AG04450 (cell line): ENCODE results near the gene VCAM1. TPM values are rescaled to one million over a fixed set of nuclear protein-coding genes. Genes with fewer than 3 reads are reported as not detected.
A peak's percentile ranks its signal among the peaks of the same experiment; 100 is the strongest.
"Not testable (repeated sequence)": the region's sequence is repeated elsewhere in the genome, so short reads cannot be mapped to it uniquely, and the experiment has no call there.

Experiments
- CTCF ChIA-PET: fragments of 300-600, 350-600 bp; formaldehyde crosslinking; extraction: SDS; loops from one replicate; lab custom pipeline; 2022; ENCODE audit warnings: antibody characterized with exemption, inconsistent platforms; lab: Charles Lee
- POLR2A ChIA-PET: fragments of 350-600 bp; formaldehyde crosslinking; extraction: SDS; loops from one replicate; lab custom pipeline; 2021; ENCODE audit warnings: antibody characterized with exemption, inconsistent platforms; lab: Yijun Ruan, JAX
- DNase-seq: peaks from one replicate; pipeline ENCODE4 v3.0.0-alpha.2; 2011; ENCODE audit warnings: low read depth, low spot score
- H3K27ac ChIP-seq: one replicate; pipeline ENCODE4 v1.5.1; 2012; ENCODE audit warnings: low read depth, low read length, control low read depth
- H3K27me3 ChIP-seq: one replicate; pipeline ENCODE4 v1.6.0; 2012; ENCODE audit warnings: low read length; ENCODE audit not compliant: control insufficient read depth, insufficient read depth
- H3K4me3 ChIP-seq: 2 replicates; pipeline ENCODE4 v1.5.1; 2011; ENCODE audit warnings: mild to moderate bottlenecking, low read depth, low read length, control low read depth
- H3K9me3 ChIP-seq: 2 replicates; pipeline ENCODE4 v1.5.1; 2012; ENCODE audit warnings: low read length; ENCODE audit not compliant: control insufficient read depth, insufficient read depth
- polyA plus RNA-seq: library from polyadenylated mRNA; depleted of rRNA; stranded (reverse); fragments of >200 nt; gene quantifications from 2 replicates; pipeline ENCODE4 v1.2.3, GENCODE V29; 2011
- TF ChIP-seq, protein P1 (sequence below): IDR thresholded peaks from 2 replicates; pipeline ENCODE4 v1.5.1; 2011; ENCODE audit warnings: low read depth, low read length, control low read depth, inconsistent platforms

VCAM1 gene
- polyA plus RNA-seq, 1 experiment = 40.3 TPM

GRCh38 chr1:100706296-100706695 lies 13.2 kb upstream of the VCAM1 start:
- no peak for DNase-seq
- ChIA-PET CTCF (interaction anchor here (0.8 to 1.0 kb wide), 2 partner anchors 100 to 582 kb away, joined by 3 to 4 read pairs; no protein-coding TSS in a partner anchor), POLR2A (no interaction called here)

DNA sequence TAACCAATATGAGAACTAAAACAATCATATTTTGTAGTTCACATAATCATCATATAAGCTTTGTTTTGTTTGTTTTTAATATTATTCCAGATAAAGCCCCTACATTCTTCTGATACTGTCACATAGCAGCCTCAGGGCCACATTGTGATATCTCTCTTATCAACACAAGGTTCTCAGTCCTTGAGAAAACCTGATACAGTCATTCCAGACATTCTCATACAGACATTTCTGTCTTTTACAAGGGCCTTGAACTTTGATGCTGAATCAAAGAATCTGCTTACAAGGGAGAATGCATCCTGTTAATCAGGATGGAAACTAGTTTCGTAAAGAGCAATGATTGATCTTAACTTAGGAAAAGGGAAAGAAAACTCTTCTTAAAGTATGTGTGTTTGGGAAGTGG lies 12.7 kb upstream of the VCAM1 start:
- no peak overlapping the region for H3K27ac ChIP-seq
- no peaks in the 10 kb centered on the region for H3K27me3 ChIP-seq
- H3K4me3 ChIP-seq = no peak overlapping the region
- CTCF ChIA-PET = interaction anchor here (0.8 to 1.0 kb wide), 2 partner anchors 100 to 582 kb away, joined by 3 to 4 read pairs; no protein-coding TSS in a partner anchor
- DNase-seq = no peak
- no peaks in the 10 kb centered on the region for H3K9me3 ChIP-seq
- POLR2A ChIA-PET = no interaction called here
- TF ChIP-seq, protein P1, sequence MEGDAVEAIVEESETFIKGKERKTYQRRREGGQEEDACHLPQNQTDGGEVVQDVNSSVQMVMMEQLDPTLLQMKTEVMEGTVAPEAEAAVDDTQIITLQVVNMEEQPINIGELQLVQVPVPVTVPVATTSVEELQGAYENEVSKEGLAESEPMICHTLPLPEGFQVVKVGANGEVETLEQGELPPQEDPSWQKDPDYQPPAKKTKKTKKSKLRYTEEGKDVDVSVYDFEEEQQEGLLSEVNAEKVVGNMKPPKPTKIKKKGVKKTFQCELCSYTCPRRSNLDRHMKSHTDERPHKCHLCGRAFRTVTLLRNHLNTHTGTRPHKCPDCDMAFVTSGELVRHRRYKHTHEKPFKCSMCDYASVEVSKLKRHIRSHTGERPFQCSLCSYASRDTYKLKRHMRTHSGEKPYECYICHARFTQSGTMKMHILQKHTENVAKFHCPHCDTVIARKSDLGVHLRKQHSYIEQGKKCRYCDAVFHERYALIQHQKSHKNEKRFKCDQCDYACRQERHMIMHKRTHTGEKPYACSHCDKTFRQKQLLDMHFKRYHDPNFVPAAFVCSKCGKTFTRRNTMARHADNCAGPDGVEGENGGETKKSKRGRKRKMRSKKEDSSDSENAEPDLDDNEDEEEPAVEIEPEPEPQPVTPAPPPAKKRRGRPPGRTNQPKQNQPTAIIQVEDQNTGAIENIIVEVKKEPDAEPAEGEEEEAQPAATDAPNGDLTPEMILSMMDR = no peak

More at GRCh38 chr1:100706296-100706695, 13.2 kb upstream of the VCAM1 start:
- no peak overlapping the region for H3K4me3 ChIP-seq
- H3K27ac ChIP-seq = no peak overlapping the region
- TF ChIP-seq, protein P1 = no peak
- H3K9me3 ChIP-seq = no peaks in the 10 kb centered on the region
- H3K27me3 ChIP-seq = no peaks in the 10 kb centered on the region

GRCh38 chr1:100708476-100709062 lies 11.0 kb upstream of the VCAM1 start:
- CTCF ChIA-PET = interaction anchor here (1.1 kb wide), 1 partner anchor 160 kb away, joined by 4 read pairs; no protein-coding TSS in a partner anchor
- H3K4me3 ChIP-seq = no peak overlapping the region
- no peak overlapping the region for H3K27ac ChIP-seq
- TF ChIP-seq, protein P1 = no peak
- no peak for DNase-seq
- no peaks in the 10 kb centered on the region for H3K9me3 ChIP-seq
- H3K27me3 ChIP-seq = no peaks in the 10 kb centered on the region
- POLR2A ChIA-PET = interaction anchor here (1.9 kb wide), 1 partner anchor 86 kb away, joined by 7 read pairs; no protein-coding TSS in a partner anchor

DNA sequence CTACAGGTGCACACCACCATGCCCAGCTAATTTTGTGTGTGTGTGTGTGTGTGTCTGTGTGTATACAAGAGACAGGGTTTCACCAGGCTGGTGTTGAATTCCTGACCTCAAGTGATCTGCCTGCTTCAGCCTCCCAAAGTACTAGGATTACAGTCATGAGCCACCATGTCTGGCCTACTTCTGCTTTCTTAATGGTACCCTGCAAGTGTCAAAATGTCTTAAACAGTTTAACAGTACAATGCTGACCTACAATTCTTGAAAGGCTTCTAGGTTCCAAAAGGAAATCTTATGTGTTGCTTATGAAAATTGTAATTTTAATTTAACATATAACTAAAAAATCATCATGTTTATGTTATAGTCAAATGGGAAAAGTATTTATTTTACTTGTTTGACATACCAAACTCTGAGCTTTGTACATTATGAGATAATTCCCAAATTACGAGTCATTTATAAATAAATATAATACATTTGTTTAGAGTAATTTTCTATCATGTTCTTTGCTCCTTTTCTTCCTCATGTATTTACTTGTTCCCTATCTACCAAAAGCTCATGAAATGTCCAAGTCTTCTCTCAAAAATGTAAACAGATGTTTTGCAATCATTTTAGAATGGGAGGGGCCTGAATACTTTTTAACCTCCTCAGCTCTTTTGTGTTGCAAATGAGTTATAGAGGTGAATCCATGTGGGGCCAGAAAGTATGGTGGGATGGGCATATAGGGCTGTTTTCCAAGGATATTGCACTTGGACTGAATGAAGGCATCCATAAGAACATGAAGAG lies 8.4 kb upstream of the VCAM1 start:
- POLR2A ChIA-PET = interaction anchor here (0.8 to 1.2 kb wide), 6 partner anchors 8 to 126 kb away, joined by 3 to 11 read pairs (median 4); partner anchors contain the start of gene VCAM1
- H3K9me3 ChIP-seq = no peaks in the 10 kb centered on the region
- H3K4me3 ChIP-seq = no peak overlapping the region
- H3K27ac ChIP-seq = no peak overlapping the region
- CTCF ChIA-PET = interaction anchor here (0.7 to 1.4 kb wide), 2 partner anchors 78 to 157 kb away, joined by 3 read pairs; no protein-coding TSS in a partner anchor
- H3K27me3 ChIP-seq = no peaks in the 10 kb centered on the region
- TF ChIP-seq, protein P1 = no peak
- peak; percentile 44 for DNase-seq

DNA sequence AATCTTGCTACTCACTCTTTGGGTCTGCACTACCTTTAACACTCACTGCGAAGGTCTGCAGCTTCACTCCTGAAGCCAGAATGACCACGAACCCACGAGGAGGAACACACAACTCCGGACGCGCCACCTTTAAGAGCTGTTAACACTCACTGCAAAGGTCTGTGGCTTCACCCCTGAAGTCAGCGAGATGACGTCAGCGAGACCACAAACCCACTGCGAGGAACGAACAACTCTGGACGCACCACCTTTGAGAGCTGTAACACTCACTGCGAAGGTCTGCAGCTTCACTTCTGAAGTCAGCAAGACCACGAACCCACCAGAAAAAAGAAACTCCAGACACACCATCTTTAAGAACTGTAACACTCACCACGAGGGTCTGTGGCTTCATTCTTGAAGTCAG lies 6.5 kb upstream of the VCAM1 start:
- CTCF ChIA-PET = interaction anchor here (0.6 to 1.2 kb wide), 2 partner anchors 156 to 250 kb away, joined by 4 to 7 read pairs; no protein-coding TSS in a partner anchor
- DNase-seq, H3K4me3 ChIP-seq, POLR2A ChIA-PET, H3K27me3 ChIP-seq, H3K27ac ChIP-seq, H3K9me3 ChIP-seq: not testable (repeated sequence)
